CD14-positive monocyte (primary cell): ENCODE measurements around the gene MCL1. TPM values are rescaled to one million over a fixed set of nuclear protein-coding genes. Genes with fewer than 3 reads are reported as not detected.

Experiments
- DNase-seq, 3 donors: peaks; one replicate each; pipeline ENCODE4 v3.0.0-alpha.2; 2011 to 2022
- H2AFZ ChIP-seq: 2 replicates; pipeline ENCODE4 v1.6.0; 2012; ENCODE audit warnings: mild to moderate bottlenecking, low read depth, low read length, inconsistent platforms; ENCODE audit not compliant: insufficient read depth, poor library complexity, severe bottlenecking
- H3K27ac ChIP-seq, 2 donors: 1 replicate in 1 of 2; 2 replicates in 1 of 2; pipeline ENCODE4 v1.5.1; 2012 to 2013; ENCODE audit warnings: low read length in 2 of 2, control low read depth in 1 of 2, inconsistent platforms in 1 of 2, low read depth in 1 of 2, mild to moderate bottlenecking in 1 of 2
- H3K27me3 ChIP-seq, 2 donors: one replicate each; pipeline versions ENCODE4 v1.6.0 to v1.6.1; 2011 to 2013; ENCODE audit warnings: low read length in 2 of 2; ENCODE audit not compliant: control insufficient read depth in 2 of 2, insufficient read depth in 2 of 2
- H3K36me3 ChIP-seq, 2 donors: replicated peaks in 1 of 2; 1 replicate in 1 of 2; 2 replicates in 1 of 2; pipeline versions ENCODE4 v1.5.1 to v1.6.1; 2012 to 2013; ENCODE audit warnings: low read length in 2 of 2, control low read depth in 1 of 2, inconsistent platforms in 1 of 2, mild to moderate bottlenecking in 1 of 2; ENCODE audit not compliant: insufficient read depth in 2 of 2, control insufficient read depth in 1 of 2
- H3K4me1 ChIP-seq, 2 donors: 1 replicate in 1 of 2; 2 replicates in 1 of 2; pipeline versions ENCODE4 v1.5.1 to v1.6.1; 2012 to 2013; ENCODE audit warnings: low read length in 2 of 2, control low read depth in 1 of 2, inconsistent platforms in 1 of 2, mild to moderate bottlenecking in 1 of 2, moderate library complexity in 1 of 2; ENCODE audit not compliant: insufficient read depth in 2 of 2, control insufficient read depth in 1 of 2
- H3K4me2 ChIP-seq: replicated peaks from 2 replicates; pipeline ENCODE3; 2012; ENCODE audit warnings: low read length, moderate library complexity, mild to moderate bottlenecking; ENCODE audit not compliant: poor library complexity, severe bottlenecking; ENCODE audit errors: extremely low read depth
- H3K4me3 ChIP-seq, 3 experiments: fragments of 200-600 bp in 1 of 3; sonication (generic) in 1 of 3; replicated peaks in 1 of 3; 1 replicate in 2 of 3; 2 replicates in 1 of 3; pipeline ENCODE4 v1.5.1; 2011 to 2013; ENCODE audit warnings: low read length in 3 of 3, mild to moderate bottlenecking in 3 of 3, control low read depth in 2 of 3, low read depth in 2 of 3, inconsistent platforms in 1 of 3, moderate library complexity in 1 of 3
- H3K79me2 ChIP-seq: 2 replicates; pipeline ENCODE4 v1.6.0; 2012; ENCODE audit warnings: mild to moderate bottlenecking, control low read depth, inconsistent platforms, low read length, moderate library complexity; ENCODE audit not compliant: insufficient read depth
- H3K9ac ChIP-seq: 2 replicates; pipeline ENCODE4 v1.6.0; 2017; ENCODE audit warnings: low read length, mild to moderate bottlenecking; ENCODE audit not compliant: insufficient read depth, poor library complexity, severe bottlenecking
- H3K9me3 ChIP-seq, 2 donors: replicated peaks in 1 of 2; 1 replicate in 1 of 2; 2 replicates in 1 of 2; pipeline versions ENCODE4 v1.5.1 to v1.6.1; 2012 to 2013; ENCODE audit warnings: low read length in 2 of 2, control low read depth in 1 of 2; ENCODE audit not compliant: control insufficient read depth in 1 of 2, insufficient read depth in 1 of 2
- H4K20me1 ChIP-seq: 2 replicates; pipeline ENCODE4 v1.6.0; 2012; ENCODE audit warnings: mild to moderate bottlenecking, low read length, control low read depth, moderate library complexity; ENCODE audit not compliant: insufficient read depth
- H3K27ac Mint-ChIP-seq, 7 donors: one replicate each; pipeline ENCODE4 v1.8.0; 2020; ENCODE audit warnings: mild to moderate bottlenecking in 7 of 7, mixed read lengths in 7 of 7, moderate library complexity in 6 of 7, inconsistent platforms in 2 of 7
- H3K27me3 Mint-ChIP-seq, 3 donors: one replicate each; pipeline ENCODE4 v1.8.0; 2021 to 2022; ENCODE audit warnings: low read depth in 3 of 3, mild to moderate bottlenecking in 3 of 3, mixed read lengths in 3 of 3, moderate library complexity in 3 of 3, inconsistent platforms in 1 of 3
- H3K36me3 Mint-ChIP-seq, 2 donors: one replicate each; pipeline ENCODE4 v1.8.0; 2020; ENCODE audit warnings: mixed read lengths in 2 of 2, inconsistent platforms in 1 of 2, mild to moderate bottlenecking in 1 of 2
- H3K4me1 Mint-ChIP-seq: one replicate; pipeline ENCODE4 v1.8.0; 2020; ENCODE audit warnings: mild to moderate bottlenecking, mixed read lengths
- H3K4me3 Mint-ChIP-seq, 2 donors: one replicate each; pipeline ENCODE4 v1.8.0; 2020; ENCODE audit warnings: mild to moderate bottlenecking in 2 of 2, mixed read lengths in 2 of 2, moderate library complexity in 1 of 2
- H3K9me3 Mint-ChIP-seq, 7 donors: one replicate each; pipeline ENCODE4 v1.8.0; 2020 to 2022; ENCODE audit warnings: mixed read lengths in 7 of 7, mild to moderate bottlenecking in 6 of 7, moderate library complexity in 6 of 7, inconsistent platforms in 2 of 7
- WGBS: methylation state at CpG from one replicate; pipeline ENCODE4 v1.1.5; 2013; ENCODE audit warnings: missing lambda C conversion rate; ENCODE audit not compliant: insufficient coverage; 5-methylcytosine and 5-hydroxymethylcytosine counted together
- intact Hi-C, 2 donors: fragments of 100-400 bp; cut with micrococcal nuclease; formaldehyde crosslinking; loops; one replicate each; pipeline versions ENCODE4 v1.15.0 to v1.15.1; 2023
- polyA plus RNA-seq, 3 donors: library from polyadenylated mRNA; depleted of rRNA in 1 of 3; unstranded in 2 of 3; stranded (reverse) in 1 of 3; fragments of 300-500 nt in 2 of 3; fragments of >200 nt in 1 of 3; fragmentation: Illumina TruSeq in 2 of 3; gene quantifications; 1 replicate in 2 of 3; 2 replicates in 1 of 3; pipeline ENCODE4 v1.2.3, GENCODE V29; 2012 to 2021
- TF ChIP-seq, protein P1 (sequence below): fragments of 200-600 bp; IDR thresholded peaks from one replicate; pipeline ENCODE4 v1.8.0; 2022; ENCODE audit warnings: antibody characterized with exemption, mild to moderate bottlenecking

MCL1 gene
- polyA plus RNA-seq, 3 donors: 287 to 2,076 (median 301) TPM

DNA sequence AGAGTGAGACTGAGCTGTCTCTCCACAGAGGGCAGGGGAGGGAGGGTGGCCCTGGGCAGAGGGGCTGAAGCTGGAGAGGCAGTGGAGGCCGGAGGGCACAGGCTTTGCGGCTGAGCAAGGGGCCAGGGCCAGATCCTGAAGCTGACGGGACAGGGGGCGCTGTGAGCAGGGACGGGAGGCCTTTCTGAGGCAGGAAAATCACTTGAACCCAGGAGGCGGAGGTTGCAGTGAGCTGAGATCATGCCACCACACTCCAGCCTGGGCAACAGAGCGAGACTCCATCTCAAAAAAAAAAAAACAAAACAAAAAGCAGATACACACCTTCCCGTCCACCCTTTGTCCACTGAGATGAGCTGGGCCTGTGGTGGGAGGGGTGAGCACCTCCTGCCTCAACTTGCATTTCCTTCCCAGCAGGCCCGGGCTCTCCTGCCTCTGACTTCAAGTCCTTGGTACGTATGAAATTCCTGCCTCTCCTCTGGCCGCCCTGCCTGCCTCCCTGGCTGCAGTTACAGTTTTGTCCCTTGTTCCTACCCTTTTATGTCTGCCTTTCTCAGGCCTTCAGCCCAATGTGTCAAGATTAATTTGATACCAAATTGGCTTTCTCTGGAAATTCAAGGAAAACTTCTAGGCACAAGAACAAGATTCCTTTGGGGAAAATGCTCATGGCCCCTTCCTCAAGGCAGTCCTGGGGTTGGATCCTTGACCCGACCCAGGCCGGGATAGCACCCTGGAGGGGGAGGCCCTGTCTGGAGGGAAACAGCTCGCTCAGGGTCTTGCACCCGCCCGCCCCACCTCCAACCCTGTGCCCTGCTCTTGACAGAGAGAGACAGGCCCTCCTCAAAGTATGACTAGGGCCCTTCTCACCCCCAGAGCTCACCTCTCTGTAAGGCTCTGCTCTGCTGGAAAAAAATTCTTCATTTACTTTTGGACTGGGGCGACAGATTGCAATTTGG, 41.4 kb downstream of the MCL1 start:
- intact Hi-C loops: no loop called here

More for the DNA sequence above, 41.4 kb downstream of the MCL1 start:
- Mint-ChIP-seq H3K27me3 (peaks cover 0 to 3% (median 0%) of the 10 kb centered on the region in 3 donors), H3K36me3 (no peaks in the 10 kb centered on the region), H3K4me1 (peaks cover 10% of the 10 kb centered on the region), H3K27ac (peak overlapping the region in 1 of 7 donors; percentile 9), H3K9me3 (peaks cover 0 to 1% (median 0%) of the 10 kb centered on the region in 7 donors), H3K4me3 (no peak overlapping the region)
- Histone ChIP-seq H3K27me3 (no peaks in the 10 kb centered on the region), H3K9me3 (no peaks in the 10 kb centered on the region), H4K20me1 (no peaks in the 10 kb centered on the region), H3K79me2 (no peaks in the 10 kb centered on the region), H3K27ac (no peak overlapping the region), H3K36me3 (no peaks in the 10 kb centered on the region), H3K4me1 (no peaks in the 10 kb centered on the region), H2AFZ (no peak overlapping the region), H3K4me2 (no peak overlapping the region), H3K4me3 (no peak overlapping the region), H3K9ac (no peak overlapping the region)
- DNase-seq: no peak
- 88% methylated on average over 11 of the region's 17 CpGs for WGBS
- TF ChIP-seq, protein P1, sequence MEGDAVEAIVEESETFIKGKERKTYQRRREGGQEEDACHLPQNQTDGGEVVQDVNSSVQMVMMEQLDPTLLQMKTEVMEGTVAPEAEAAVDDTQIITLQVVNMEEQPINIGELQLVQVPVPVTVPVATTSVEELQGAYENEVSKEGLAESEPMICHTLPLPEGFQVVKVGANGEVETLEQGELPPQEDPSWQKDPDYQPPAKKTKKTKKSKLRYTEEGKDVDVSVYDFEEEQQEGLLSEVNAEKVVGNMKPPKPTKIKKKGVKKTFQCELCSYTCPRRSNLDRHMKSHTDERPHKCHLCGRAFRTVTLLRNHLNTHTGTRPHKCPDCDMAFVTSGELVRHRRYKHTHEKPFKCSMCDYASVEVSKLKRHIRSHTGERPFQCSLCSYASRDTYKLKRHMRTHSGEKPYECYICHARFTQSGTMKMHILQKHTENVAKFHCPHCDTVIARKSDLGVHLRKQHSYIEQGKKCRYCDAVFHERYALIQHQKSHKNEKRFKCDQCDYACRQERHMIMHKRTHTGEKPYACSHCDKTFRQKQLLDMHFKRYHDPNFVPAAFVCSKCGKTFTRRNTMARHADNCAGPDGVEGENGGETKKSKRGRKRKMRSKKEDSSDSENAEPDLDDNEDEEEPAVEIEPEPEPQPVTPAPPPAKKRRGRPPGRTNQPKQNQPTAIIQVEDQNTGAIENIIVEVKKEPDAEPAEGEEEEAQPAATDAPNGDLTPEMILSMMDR: no peak
